GM21576 (cell line): ENCODE results near the gene VAV1.
"Not testable (repeated sequence)": the region's sequence is repeated elsewhere in the genome, so short reads cannot be mapped to it uniquely, and the experiment has no call there.

ENCODE experiments used
- ATAC-seq: cut with Tn5 transposase; IDR thresholded peaks from one replicate; pipeline ENCODE4 v1.9.1; 2021; ENCODE audit warnings: mild to moderate bottlenecking, moderate library complexity; ENCODE audit not compliant: unreplicated experiment

VAV1 gene

DNA sequence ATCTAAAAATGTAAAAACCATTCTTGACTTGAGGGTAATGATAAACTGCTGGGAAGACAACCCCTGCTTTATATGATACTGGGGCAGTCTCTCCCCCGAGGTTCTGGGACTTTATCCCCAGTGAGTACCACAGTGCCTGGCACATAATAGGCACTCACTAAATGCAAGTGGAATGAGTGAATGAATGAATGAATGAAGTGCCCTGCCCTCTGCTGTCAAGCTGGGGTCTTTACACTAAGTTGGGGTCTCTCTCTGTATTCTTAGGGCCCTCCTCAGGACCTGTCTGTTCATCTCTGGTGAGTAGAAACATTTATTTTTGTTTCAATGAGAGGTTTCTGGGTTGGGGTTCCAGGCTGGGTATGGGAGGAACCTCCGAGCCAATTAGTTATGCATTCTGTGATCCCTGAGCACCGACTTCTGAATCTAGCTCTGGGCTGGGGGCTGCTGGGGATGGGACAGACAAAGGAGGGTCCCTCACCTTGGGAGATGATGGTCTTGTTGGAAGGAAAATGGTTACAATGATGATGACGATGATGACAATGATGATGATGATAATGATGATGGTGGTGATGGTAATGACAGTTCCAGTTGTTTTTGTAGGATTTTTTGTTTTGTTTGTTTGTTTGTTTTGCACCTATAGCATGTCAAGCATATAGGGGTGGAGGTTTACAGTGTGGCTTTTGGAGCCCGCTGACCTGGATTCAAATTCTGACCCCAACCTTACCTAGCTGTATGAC lies 70.5 kb downstream of the VAV1 start:
- no peak for ATAC-seq

DNA sequence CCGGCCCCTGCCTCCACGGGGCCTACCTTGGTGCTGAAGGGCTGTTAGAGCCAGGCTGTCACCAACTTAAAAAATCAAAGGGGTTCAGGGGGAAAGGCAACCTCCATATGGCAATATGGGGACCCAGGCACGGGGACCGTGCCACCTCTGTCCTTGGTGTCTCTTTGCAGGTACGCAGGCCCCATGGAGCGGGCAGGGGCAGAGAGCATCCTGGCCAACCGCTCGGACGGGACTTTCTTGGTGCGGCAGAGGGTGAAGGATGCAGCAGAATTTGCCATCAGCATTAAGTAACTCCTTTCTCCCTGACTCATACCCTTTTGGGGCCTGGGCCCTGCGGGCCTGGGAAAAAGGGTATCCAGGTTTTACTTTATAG lies 75.3 kb downstream of the VAV1 start:
- ATAC-seq: no peak

DNA sequence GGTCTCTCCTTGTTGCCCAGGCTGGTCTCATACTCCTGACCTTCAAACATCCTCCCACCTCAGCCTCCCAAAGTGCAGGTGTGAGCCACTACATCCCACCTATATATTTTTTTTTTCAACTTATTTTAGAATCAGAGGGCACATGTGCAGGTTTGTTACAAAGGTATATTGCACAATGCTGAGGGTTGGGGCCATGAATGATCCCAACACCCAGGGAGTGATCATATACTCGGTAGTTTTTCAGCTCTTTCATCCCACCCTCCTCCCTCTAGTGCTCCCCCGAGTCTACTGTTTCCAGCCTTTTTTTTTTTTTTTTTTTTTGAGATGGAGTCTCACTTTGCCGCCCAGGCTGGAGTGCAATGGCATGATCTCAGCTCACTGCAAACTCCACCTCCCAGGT lies 76.5 kb downstream of the VAV1 start:
- ATAC-seq: no peak

DNA sequence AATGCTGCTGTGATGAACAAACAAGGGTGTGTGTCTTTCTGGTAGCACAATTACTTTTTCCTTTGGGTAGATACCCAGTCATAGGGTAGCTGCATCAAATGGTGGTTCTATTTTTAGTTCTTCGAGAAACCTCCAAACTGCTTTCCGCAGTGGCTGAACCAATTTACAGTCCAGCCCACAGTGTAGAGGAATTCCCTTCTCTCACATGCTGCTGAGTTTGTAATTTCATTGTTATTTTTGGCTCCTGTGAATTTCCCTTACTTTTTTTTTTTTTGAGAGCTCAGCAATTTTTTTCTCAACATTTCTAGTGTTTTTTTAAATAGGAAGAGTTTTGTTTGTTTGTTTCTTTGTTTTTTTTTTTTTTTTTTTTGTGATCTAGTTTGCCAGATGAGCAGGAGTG lies 77.4 kb downstream of the VAV1 start:
- ATAC-seq: no peak

DNA sequence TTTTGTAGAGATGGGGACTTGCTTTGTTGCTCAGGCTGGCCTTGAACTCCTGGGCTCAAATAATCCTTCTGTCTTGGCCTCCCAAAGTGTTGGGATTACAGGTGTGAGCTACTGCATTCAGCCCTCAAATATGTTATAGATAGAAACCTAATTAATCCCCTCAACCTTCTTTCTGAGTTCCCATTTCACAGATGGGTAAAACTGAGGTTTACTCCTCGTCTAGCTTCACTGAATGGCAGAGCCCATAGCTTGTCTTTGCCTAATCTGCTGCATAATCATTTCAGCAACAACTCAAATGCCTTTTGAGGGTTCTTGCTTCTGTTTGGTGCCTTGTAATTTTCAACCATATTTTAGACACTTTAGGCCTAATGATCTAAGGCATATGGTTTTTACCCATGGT lies 78.9 kb downstream of the VAV1 start:
- no peak for ATAC-seq

DNA sequence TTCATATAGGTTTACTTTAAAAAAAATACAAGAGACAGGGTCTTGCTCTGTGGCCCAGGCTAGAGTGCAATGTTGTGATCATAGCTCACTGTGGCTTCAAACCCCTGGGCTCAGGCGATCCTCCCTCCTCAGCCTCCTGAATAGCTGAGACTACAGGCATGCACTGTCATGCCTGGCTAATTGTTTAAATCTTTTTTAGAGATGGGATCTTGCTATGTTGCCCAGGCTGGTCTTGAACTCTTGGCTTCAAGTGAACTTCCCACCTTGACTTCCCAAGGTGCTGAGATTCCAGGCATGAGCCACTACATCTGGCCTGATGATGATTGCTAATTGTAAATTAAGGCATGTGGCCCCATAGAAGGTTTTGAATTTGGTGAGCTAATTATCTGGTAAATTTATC lies 79.5 kb downstream of the VAV1 start:
- ATAC-seq: no peak

DNA sequence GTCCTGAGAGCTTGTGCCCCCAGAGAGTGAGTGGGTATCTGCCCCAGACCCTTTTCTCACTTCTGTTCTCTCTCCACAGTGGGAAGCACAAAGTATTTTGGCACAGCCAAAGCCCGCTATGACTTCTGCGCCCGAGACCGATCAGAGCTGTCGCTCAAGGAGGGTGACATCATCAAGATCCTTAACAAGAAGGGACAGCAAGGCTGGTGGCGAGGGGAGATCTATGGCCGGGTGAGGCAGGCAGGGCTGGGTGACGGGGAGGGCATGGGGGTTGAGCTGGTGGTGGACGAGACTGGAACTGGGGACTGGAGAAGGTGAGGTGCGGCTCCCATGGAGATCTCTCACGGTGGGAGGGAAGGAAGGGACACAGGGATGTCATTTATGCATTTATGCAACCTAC lies 81.4 kb downstream of the VAV1 start:
- no peak for ATAC-seq

DNA sequence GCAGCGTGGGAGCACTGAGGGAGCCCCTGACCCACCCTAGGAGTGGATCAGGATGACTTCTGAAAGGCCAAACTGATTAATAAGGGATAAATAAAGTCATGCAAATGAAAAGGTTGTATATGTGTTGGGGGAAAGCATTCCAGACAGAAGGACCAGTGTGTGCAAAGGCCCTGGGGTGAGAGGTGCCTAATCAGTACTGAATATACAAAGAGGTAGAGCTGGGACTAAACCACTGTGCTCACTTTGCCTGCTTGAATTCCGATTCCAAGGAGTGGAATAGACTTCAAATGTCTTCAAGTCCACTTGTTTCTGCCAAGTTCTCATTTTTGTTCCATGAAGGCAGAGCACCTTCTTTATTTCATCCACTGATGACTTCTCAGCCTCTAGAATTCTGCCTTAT lies 82.2 kb downstream of the VAV1 start:
- ATAC-seq: no peak

DNA sequence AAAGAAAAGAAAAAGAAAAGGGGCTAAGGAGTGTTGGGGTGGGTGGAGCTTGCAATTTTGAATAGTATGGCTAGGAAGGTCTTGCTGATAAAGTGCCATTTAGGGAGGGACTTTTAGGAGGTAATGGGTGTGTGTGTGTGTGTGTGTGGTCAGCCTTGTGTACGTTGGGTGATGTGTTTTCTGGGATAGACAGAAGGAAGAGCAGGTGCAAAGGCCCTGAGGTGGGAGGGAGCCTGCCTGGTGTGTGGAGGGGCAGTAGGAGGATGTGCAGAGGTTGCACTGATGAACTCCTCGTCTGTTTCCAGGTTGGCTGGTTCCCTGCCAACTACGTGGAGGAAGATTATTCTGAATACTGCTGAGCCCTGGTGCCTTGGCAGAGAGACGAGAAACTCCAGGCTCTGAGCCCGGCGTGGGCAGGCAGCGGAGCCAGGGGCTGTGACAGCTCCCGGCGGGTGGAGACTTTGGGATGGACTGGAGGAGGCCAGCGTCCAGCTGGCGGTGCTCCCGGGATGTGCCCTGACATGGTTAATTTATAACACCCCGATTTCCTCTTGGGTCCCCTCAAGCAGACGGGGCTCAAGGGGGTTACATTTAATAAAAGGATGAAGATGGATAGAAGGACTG lies 84.4 kb downstream of the VAV1 start:
- no peak for ATAC-seq

DNA sequence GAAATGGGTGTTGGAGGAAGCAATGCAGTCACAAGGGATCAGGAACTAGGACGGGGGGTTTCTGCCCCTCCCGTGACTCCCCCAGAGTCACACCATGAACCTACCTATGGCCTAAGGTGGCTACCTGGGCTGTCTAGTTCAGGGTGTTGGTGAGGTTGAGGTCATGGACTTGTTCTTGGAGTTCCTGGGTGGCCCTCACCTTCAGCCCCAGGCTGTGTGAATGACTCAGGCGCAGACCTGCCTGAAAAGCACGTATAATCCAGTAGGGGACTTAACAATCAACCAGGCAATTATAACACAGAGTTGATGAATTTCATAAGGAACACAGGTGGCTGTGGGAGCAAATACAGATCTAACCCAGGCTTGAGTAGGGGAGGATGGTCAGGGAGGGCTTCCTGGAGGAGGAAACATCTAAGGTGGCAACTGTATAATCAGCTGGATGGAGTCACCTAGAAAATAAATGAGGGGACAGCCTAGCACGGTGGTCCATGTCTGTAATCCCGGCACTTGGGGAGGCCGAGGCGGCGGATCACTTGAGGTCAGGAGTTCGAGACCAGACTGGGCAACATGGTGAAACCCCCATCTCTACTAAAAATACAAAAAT lies 89.3 kb downstream of the VAV1 start:
- no peak for ATAC-seq

DNA sequence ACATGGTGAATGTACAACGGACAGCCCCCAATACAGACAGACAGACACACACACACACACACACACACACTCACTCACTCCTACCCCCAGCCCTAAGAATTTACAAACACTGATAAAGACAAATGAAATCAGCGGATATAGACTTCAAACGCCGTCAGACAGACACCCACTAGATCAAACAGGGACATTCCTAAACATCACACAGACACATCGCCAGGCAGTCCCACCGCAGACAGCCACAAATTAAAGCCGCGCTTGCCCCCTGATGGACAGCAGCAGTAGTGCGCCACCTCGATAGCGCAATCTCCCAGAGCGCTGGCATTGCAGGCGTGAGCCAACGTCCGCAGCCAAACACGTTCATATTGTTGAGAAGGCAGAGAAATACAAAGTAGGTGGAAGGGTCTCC lies 90.2 kb downstream of the VAV1 start:
- peak; percentile 70 for ATAC-seq

DNA sequence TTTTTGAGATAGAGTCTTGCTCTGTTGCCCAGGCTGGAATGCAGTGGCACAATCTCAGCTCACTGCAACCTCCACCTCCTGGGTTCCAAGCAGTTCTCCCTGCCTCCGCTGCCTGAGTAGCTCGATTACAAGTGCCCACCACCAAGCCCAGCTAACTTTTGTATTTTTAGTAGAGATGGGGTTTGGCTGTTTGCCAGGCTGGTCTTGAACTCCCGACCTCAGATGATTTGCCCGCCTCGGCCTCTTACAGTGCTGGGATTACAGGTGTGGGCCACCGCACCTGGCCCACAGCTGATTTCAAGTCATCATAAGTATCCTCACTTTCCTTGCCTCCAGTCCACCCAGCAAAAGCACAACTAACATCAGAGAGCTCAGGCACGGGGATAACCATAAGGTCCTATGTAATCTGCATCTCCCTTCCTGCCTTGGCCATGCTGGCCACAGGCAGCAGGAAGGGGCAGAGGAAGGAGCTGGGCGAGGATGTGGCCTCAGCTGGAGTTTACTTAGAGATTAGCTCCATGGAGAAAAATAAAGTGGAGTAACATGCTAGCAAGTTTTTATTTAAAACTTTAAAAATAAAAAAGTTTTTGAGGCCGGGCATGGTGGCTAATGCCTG lies 91.9 kb downstream of the VAV1 start:
- no peak for ATAC-seq

DNA sequence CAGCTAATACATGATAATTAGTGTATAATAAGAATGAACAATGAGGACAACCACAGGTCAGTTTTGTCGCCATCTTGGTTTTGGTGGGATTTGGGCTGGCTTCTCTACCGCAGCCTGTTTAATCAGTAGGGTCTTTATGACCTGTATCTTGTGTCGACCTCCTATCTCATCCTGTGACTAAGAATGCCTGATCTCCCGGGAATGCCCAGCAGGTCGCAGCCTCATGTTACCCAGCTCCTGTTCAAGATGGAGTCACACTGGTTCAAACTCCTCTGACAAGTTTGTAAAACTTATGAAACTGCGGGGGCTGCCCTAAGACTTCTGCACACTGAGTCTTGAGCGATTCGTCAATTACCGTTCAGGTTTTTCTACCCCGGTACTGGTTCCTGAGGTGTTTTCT lies 93.3 kb downstream of the VAV1 start:
- ATAC-seq: no peak

DNA sequence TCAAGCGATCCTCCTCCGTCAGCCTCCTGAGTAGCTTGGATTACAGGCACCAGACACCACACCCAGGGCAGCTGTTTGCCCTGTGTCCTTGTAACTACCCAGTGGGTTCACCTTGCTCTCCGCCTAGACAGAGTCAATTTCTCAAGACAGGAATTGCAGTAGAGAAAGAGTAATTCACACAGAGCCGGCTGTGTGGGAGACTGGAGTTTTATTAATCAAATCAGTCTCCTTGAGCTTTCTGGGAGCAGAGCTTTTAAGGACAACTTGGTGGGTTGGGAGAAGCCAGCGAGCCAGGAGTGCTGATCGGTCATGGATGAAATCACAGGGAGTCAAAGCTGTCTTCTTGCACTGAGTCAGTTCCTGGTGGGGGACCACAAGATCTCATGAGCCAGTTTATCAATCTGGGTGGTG lies 94.2 kb downstream of the VAV1 start:
- no peak for ATAC-seq

DNA sequence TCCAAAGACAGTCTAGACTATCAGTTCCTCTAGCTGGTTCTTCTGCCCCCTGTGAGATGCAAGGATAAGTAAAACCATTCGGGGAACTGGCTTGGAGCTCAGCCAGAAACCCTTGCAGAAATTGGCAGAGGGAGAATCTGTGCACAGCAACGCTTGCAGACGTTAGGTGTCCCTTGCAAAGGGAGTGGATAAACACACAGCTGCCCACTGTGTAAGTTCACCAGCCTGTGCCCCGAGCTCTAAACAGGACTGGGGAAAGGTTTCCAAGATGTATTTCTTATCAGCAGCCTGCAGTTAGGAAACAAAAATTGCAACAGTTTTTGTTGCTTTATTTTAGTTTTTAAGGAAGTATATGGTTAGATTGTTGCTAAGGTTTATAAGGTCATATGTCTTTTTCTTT lies 95.8 kb downstream of the VAV1 start:
- ATAC-seq: no peak

DNA sequence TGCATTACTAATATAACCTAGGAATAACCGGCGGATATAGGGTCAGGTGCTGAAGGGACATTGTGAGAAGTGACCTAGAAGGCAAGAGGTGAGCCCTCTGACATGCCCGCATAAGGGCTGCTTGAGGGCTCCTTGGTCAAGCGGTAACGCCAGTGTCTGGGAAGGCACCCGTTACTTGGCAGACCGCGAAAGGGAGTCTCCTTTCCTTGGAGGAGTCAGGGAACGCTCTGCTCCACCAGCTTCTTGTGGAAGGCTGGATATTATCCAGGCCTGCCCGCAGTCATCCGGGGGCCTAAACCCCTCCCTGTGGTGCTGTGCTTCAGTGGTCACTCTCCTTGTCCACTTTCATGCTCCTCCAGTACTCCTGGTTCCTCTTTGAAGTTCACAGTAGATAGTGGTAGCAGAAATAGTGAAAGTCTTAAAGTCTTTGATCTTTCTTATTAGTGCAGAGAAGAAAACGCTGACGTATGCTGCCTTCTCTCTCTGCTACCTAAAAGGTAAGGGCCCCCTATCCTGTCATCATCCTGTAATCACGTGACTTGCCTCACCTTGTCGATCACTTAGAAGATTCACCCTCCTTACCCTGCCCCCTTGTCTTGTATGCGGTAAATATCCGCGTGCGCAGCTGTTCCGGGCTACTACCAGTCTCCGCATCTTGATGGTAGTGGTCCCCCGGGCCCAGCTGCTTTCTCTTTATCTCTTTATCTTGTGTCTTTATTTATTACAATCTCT lies 96.8 kb downstream of the VAV1 start:
- not testable (repeated sequence) for ATAC-seq

DNA sequence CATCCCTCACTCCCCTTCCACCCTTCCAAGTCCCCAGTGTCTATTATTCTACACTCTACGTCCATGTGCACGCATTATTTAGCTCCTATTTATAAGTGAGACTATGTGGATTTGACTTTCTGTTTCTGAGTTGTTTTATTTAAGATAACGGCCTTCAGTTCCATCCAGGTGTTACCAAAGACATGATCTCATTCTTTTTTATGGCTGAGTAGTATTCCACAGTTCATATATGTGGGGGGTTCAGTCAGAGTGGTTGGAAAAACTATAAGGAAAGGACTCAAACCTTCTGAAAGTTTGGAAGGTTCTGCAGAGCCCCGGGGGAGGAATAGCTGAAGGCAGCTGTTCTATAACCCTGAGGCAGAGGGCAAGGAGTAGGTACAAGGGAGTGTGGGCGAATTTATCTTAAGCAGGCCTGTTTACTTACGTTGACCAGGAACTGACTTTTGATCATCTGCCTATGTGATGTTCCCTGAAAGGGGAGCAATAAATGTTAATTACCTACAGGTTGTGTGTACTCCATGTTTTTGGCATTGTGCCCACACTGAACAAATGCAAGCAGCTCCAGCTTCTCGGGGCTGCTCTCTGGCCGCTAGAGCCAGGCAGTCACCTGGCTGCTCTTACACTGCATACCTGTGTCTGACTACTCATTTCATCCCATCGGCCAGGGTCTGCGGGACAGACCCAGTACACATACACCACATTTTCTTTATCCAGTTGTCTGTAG lies 101.4 kb downstream of the VAV1 start:
- ATAC-seq: no peak

DNA sequence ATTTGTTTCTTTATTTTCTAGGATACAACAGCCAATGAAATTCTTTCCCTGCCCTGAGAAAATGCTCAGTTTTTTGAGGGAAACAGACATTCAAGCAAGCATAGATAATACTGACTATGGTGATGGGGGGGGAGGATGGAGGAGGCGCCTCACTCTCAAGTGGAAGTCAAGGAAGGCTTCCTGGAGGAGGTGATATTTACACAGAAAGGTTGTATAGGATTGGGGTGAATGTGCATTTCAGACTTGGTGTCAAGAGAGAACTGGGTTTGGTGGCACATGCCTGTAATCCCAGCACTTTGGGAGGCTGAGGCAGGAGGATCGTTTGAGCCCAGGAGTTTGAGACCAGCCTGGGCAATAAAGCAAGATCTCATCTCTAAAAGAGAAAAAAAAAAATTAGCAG lies 102.7 kb downstream of the VAV1 start:
- no peak for ATAC-seq

DNA sequence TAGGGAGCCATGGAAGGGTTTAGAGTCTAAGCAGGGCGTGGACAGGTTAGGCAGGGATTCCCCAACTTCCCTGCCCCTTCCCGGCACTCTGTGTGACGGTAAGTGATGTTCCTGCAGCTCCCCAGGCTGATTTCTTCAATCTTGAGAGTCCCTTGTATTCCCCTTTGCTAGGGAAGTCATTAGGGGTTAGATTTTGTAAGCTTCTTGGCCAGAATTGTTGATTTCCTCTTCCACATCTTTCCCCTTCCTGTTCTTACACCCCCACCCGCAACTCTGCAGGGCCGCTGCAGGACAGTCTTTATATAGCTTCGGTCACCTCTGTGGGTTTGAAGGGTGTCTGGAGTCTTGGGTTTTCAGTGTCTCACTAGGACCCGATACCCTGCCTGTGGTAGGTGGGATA lies 104.2 kb downstream of the VAV1 start:
- no peak for ATAC-seq

DNA sequence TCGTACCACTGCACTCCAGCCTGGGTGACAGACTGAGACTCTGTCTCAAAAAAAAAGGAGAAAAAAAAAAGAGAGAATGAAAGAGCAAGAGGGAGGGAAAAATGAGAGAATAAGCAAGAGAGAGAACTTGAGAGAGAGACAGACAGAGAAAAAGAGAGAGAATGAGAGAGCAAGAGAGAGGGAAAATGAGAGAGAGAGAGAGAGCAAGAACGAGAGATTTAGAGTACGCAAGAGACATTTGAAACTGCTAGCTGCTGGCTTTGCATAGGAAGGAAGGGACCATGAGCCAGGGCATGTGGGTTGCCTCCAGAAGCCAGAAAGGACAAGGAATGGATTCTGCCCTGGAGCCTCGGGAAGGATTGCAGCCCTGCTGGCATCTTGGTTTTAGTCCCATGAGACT lies 105.3 kb downstream of the VAV1 start:
- ATAC-seq: no peak
